Measurements from ENCODE around the gene CDIPT.
A peak's percentile ranks its signal among the peaks of the same experiment; 100 is the strongest.
"Not testable (repeated sequence)": the region's sequence is repeated elsewhere in the genome, so short reads cannot be mapped to it uniquely, and the experiment has no call there.

The CDIPT gene

DNA sequence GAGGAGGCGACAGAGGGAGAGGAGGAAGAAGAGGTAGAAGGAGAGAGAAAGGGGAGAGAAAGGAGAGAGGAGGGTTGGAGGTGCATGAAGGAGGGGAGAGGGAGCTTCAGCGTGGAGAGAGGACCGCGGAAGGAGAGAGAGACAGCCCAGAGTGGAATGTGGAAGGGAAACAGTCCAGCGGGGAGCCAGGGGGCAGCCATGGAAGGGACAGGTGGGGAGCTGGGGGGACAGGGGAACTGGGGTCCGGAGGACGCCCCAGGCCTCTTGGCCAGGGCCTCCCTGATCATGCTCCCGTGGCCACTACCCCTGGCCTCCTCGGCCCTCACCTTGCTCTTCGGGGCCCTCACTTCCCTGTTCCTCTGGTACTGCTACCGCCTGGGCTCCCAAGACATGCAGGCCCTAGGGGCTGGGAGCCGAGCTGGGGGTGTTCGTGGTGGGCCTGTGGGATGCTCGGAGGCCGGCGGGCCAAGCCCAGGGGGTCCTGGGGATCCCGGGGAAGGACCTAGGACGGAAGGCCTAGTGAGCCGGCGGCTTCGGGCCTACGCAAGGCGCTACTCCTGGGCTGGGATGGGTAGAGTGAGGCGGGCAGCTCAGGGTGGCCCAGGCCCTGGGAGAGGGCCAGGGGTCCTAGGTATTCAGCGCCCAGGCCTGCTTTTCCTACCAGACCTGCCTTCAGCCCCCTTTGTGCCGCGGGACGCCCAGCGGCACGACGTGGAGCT, 38.0 kb upstream of the CDIPT start:
- no peaks in the 10 kb centered on the region for H3K9me3 ChIP-seq (ENCODE audit: low read length)
- H3K27me3 ChIP-seq (ENCODE audit: insufficient read depth, low read length) = peaks cover 2% of the 10 kb centered on the region
- no peaks in the 10 kb centered on the region for H3K36me3 ChIP-seq (ENCODE audit: insufficient read depth, low read length)
- no peak overlapping the region for H2AFZ ChIP-seq (ENCODE audit: low read depth, low read length)
- peak overlapping the region; percentile 66 for H3K4me3 ChIP-seq (ENCODE audit: low read length)
- peaks cover 28% of the 10 kb centered on the region for H3K4me1 ChIP-seq (ENCODE audit: insufficient read depth, low read length)

DNA sequence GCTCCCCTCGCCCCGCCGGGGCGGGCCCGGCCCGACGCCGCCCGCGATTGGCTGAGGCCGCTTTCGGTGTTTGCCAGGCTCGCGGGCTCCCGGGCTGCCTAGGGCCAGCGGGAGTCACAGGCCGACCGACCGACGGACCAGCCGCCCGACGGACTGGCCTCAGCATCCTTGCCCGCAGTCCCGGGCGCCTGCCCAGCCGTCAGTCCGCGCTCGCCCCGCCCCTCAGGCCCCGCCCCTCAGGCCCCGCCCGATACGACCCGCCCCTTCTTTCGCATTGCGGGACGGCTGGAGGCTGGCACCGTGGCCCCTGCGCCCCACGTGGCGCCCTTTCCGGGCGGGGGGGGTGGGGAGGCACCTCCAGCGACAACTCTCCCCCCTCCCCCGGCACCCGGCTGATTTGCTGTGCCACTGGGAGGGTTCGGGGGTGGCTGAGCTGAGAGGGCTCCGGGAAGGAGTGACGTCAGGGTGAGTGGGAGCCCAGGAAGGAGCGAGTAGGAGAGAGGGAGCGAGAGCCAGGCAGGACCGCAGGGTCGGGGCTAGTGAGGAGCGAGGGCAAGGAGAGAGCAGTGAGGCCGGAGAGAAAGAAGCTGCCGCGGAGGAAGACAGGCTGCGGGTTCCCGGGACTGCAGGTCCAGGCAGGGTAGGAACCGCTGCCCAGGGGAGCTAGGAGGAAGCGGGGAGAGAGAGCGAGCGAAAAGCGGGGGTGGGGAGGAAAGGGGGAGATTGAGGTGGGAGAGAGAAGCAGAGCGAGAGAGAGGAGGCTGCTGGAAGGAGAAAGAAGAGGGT, 37.3 kb upstream of the CDIPT start, which contains the start of gene ASPHD1:
Gene ASPHD1, plus strand, starts transcription at position 387 of the 786 bp plus-strand sequence. CDS start 484 bp downstream, outside the sequence.
- H3K9me3 ChIP-seq (ENCODE audit: low read length) = no peaks in the 10 kb centered on the region
- H3K4me1 ChIP-seq (ENCODE audit: insufficient read depth, low read length) = peaks cover 28% of the 10 kb centered on the region
- peaks cover 2% of the 10 kb centered on the region for H3K27me3 ChIP-seq (ENCODE audit: insufficient read depth, low read length)
- H3K4me3 ChIP-seq (ENCODE audit: low read length) = peak within 1 kb of the TSS; percentile 66
- H3K36me3 ChIP-seq (ENCODE audit: insufficient read depth, low read length) = no peaks in the 10 kb centered on the region
- peak within 1 kb of the TSS; percentile 57 for H2AFZ ChIP-seq (ENCODE audit: low read depth, low read length)

DNA sequence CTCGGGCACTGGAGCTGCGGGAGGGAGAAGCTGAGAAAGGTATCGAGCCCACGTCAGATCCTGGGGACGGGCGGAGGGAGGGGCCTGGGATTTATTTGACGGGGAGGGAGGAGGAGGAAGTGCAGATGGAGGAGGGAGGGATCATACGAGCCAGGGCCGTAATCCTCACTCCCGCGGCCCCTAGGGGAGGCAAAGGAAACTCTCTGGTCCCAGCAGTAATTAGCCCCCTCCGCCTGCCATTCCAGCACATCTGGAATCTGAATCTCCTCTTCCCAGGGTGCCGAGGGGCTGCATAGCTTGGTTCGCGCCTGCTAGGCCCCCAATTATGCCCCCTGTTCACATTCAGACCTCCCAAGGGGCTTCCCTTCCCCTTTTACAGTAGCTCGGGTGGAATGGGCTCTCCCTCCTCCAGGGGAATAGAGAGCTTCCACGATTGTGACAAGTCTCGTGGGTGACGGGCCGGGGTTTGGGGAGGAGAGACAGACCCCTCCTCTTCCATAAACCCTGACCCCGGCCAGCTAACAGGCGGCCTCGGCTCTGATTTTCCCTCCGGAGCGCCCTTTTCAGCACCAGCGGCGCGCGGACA, 36.6 kb upstream of the CDIPT start, which contains the start of gene SEZ6L2:
Gene SEZ6L2, minus strand, starts transcription at position 35 of the 586 bp plus-strand sequence. CDS start 531 bp downstream, outside the sequence.
- Histone ChIP-seq H2AFZ (ENCODE audit: low read depth, low read length) (peak within 1 kb of the TSS; percentile 57), H3K9me3 (ENCODE audit: low read length) (no peaks in the 10 kb centered on the region), H3K4me3 (ENCODE audit: low read length) (peak within 1 kb of the TSS; percentile 66), H3K36me3 (ENCODE audit: insufficient read depth, low read length) (no peaks in the 10 kb centered on the region), H3K4me1 (ENCODE audit: insufficient read depth, low read length) (peaks cover 28% of the 10 kb centered on the region), H3K27me3 (ENCODE audit: insufficient read depth, low read length) (peaks cover 2% of the 10 kb centered on the region)

DNA sequence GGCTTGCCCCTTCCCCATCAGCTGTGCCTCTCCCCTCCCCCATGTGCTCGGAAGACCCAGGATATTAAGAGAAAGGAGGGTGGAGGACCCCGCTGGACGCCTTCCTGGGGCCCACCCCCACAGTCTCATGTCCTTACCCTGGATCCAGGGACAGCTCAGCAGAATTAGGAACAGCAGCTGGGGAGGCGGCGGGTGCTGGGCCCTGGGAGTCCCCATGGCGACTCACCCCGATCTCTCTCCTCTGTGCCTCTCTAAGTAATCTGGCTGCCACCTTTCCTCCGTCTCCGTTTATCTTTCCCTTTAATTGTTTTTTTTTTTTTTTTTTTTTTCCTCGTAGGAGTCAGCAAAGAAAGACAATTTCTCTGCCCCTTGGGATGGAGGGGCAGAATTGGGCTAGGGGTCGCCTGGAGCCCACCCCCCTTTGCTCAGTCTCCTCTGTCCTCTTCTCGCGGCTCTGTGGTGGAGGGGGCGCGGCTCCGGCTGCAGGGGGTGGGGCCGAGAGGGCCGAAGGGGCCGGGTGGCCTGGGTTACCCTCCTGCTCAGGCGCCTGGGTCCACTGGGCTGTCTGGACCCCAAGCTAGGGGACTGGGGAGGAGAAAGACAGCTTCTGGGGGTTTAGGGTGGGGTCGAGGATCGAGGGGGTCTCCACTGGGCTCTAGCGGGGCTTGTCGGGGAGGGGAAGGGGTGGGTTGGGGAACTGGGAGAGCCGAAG, 35.9 kb upstream of the CDIPT start:
- peak overlapping the region; percentile 66 for H3K4me3 ChIP-seq (ENCODE audit: low read length)
- H3K27me3 ChIP-seq (ENCODE audit: insufficient read depth, low read length) = peaks cover 2% of the 10 kb centered on the region
- no peaks in the 10 kb centered on the region for H3K36me3 ChIP-seq (ENCODE audit: insufficient read depth, low read length)
- peak overlapping the region; percentile 57 for H2AFZ ChIP-seq (ENCODE audit: low read depth, low read length)
- H3K9me3 ChIP-seq (ENCODE audit: low read length) = no peaks in the 10 kb centered on the region
- H3K4me1 ChIP-seq (ENCODE audit: insufficient read depth, low read length) = peaks cover 28% of the 10 kb centered on the region

DNA sequence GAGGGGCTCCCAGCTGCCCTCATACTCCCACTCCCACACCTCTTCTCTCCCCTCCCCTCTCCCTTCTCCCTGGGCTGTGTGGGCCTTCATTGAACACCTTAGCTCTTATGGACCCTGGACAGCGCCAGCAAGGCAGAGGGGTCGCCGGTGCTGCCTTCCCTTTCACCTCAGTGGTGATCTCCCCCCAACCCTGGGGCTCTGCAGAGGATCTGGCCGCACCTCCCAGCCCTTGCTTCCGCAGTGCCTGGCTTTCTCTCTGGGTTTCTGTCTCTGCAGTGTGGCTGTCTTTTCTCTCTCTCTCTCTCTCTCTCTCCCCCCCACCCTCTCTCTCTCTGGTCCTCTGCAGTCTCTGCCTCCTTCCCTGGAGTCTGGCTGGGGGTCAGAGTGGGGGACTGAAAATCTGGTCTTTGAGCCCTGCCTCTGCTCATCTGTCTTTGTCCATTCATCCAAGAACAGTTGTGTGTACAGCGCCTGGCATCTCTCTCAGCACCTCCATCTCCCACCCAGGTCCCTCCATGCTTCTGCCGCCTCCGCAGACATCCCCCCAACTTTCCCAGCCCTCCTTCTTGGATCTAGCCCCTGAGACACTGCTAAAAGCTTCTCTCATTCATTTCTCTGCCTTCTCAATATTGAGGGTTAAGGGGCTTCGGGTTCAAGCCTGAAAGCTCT, 35.2 kb upstream of the CDIPT start:
- peak overlapping the region; percentile 57 for H2AFZ ChIP-seq (ENCODE audit: low read depth, low read length)
- H3K27me3 ChIP-seq (ENCODE audit: insufficient read depth, low read length) = peaks cover 2% of the 10 kb centered on the region
- peak overlapping the region; percentile 66 for H3K4me3 ChIP-seq (ENCODE audit: low read length)
- H3K9me3 ChIP-seq (ENCODE audit: low read length) = no peaks in the 10 kb centered on the region
- H3K4me1 ChIP-seq (ENCODE audit: insufficient read depth, low read length) = peaks cover 28% of the 10 kb centered on the region
- H3K36me3 ChIP-seq (ENCODE audit: insufficient read depth, low read length) = no peaks in the 10 kb centered on the region

DNA sequence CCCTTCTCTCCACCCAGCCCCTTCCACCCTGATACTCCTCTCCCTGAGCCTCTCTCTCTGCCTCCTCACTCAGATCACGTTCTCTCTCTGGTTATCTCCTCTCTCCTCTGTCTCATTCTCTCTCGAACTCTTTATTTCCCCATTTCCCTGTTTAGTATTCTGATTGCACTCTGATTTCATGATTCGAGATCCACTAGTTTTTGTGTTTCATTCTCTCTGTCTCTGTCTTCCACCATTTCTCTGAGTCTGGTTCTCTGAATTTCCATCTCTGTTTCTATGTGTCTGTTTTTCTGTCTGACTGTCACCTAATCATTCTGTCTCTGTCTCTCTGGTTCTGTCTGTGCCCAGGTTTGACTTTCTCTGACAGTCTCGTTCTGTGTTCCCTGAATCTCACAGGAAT, 34.3 kb upstream of the CDIPT start:
- Histone ChIP-seq H3K4me1 (ENCODE audit: insufficient read depth, low read length) (peaks cover 29% of the 10 kb centered on the region), H3K36me3 (ENCODE audit: insufficient read depth, low read length) (no peaks in the 10 kb centered on the region), H3K27me3 (ENCODE audit: insufficient read depth, low read length) (peaks cover 2% of the 10 kb centered on the region), H3K4me3 (ENCODE audit: low read length) (no peak overlapping the region), H3K9me3 (ENCODE audit: low read length) (no peaks in the 10 kb centered on the region), H2AFZ (ENCODE audit: low read depth, low read length) (no peak overlapping the region)

DNA sequence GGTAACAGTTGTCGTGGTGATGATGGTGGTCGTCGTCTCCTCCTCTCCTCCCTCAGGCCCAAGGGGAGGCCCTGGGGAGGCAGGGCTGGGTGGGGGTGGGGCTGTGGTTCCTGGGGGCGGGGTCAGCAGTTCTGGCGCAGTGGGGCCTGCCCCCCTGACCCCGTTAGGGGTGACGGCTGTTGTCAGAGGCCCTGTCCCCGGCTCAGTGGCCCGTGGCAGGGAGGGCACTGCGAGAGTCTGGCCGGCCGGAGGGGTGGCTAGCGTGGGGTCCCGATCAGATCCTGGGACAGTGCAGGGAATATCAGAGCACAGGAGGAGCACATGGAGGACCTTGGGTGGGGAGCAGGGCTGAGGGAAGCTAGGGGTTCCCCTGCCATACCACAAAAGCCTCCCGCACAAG, 33.8 kb upstream of the CDIPT start:
- Histone ChIP-seq H2AFZ (ENCODE audit: low read depth, low read length) (no peak overlapping the region), H3K4me1 (ENCODE audit: insufficient read depth, low read length) (peaks cover 34% of the 10 kb centered on the region), H3K9me3 (ENCODE audit: low read length) (no peaks in the 10 kb centered on the region), H3K36me3 (ENCODE audit: insufficient read depth, low read length) (no peaks in the 10 kb centered on the region), H3K27me3 (ENCODE audit: insufficient read depth, low read length) (peaks cover 2% of the 10 kb centered on the region), H3K4me3 (ENCODE audit: low read length) (no peak overlapping the region)

DNA sequence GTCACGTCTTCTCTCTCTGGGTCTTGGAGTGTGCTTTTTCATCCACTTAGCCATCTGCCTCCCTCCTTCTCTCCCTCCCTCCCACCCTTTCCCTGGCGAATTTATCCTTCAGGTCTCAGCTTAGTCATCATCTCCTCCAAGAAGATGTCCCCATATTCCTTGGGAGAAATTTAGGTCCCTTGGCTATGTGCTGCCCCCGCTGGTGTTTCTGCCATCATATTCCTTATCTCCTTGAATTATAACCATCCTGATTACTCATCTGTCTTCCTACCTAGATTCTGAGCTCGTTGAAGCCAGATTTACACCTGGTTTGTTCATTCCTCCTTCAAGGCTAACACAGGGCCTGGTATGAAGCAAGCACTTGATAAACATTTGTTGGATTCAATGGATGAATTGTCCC, 31.3 kb upstream of the CDIPT start:
- H3K4me1 ChIP-seq (ENCODE audit: insufficient read depth, low read length) = peaks cover 29% of the 10 kb centered on the region
- H3K27me3 ChIP-seq (ENCODE audit: insufficient read depth, low read length) = no peaks in the 10 kb centered on the region
- no peak overlapping the region for H2AFZ ChIP-seq (ENCODE audit: low read depth, low read length)
- H3K9me3 ChIP-seq (ENCODE audit: low read length) = no peaks in the 10 kb centered on the region
- no peak overlapping the region for H3K4me3 ChIP-seq (ENCODE audit: low read length)
- no peaks in the 10 kb centered on the region for H3K36me3 ChIP-seq (ENCODE audit: insufficient read depth, low read length)

DNA sequence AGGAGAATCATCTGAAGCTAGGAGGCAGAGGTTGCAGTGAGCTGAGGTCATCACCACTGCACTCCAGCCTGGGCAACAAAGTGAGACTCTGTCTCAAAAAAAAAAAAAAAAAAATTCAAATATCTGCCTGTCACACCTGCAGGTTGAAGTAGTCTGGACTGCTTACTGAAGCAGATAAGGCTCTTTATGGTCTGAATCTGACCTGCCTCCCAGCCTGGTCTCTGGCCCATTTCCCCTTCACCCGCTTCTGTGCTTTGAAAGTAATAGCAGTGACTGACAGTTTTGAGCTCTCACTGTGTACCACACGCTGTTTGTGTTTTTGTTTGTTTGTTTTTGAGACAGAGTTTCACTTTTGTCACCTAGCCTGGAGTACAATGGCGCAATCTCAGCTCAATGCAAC, 30.5 kb upstream of the CDIPT start:
- Histone ChIP-seq H3K4me3 (ENCODE audit: low read length) (no peak overlapping the region), H3K27me3 (ENCODE audit: insufficient read depth, low read length) (no peaks in the 10 kb centered on the region), H3K36me3 (ENCODE audit: insufficient read depth, low read length) (peaks cover 4% of the 10 kb centered on the region), H3K4me1 (ENCODE audit: insufficient read depth, low read length) (peaks cover 26% of the 10 kb centered on the region), H2AFZ (ENCODE audit: low read depth, low read length) (no peak overlapping the region), H3K9me3 (ENCODE audit: low read length) (no peaks in the 10 kb centered on the region)

DNA sequence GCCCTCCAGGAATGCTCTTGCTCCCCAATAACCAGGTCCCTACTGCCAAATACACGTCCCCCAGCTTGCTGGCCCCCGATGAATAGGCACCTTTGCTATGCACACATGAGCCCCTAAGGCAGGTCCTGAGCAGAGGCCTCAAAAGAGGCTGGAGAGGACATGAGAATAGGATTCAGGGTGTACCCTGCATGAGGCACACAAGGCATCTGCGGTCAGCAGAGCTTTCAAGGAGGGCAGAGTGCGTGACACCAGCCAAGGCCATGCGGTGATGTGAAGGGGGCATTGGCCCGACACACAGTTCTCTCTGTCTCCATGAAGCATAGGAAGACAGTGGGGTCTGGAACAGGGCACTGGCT, 29.4 kb upstream of the CDIPT start:
- no peaks in the 10 kb centered on the region for H3K9me3 ChIP-seq (ENCODE audit: low read length)
- H3K4me3 ChIP-seq (ENCODE audit: low read length) = no peak overlapping the region
- peaks cover 4% of the 10 kb centered on the region for H3K36me3 ChIP-seq (ENCODE audit: insufficient read depth, low read length)
- H3K4me1 ChIP-seq (ENCODE audit: insufficient read depth, low read length) = peaks cover 15% of the 10 kb centered on the region
- no peak overlapping the region for H2AFZ ChIP-seq (ENCODE audit: low read depth, low read length)
- no peaks in the 10 kb centered on the region for H3K27me3 ChIP-seq (ENCODE audit: insufficient read depth, low read length)

DNA sequence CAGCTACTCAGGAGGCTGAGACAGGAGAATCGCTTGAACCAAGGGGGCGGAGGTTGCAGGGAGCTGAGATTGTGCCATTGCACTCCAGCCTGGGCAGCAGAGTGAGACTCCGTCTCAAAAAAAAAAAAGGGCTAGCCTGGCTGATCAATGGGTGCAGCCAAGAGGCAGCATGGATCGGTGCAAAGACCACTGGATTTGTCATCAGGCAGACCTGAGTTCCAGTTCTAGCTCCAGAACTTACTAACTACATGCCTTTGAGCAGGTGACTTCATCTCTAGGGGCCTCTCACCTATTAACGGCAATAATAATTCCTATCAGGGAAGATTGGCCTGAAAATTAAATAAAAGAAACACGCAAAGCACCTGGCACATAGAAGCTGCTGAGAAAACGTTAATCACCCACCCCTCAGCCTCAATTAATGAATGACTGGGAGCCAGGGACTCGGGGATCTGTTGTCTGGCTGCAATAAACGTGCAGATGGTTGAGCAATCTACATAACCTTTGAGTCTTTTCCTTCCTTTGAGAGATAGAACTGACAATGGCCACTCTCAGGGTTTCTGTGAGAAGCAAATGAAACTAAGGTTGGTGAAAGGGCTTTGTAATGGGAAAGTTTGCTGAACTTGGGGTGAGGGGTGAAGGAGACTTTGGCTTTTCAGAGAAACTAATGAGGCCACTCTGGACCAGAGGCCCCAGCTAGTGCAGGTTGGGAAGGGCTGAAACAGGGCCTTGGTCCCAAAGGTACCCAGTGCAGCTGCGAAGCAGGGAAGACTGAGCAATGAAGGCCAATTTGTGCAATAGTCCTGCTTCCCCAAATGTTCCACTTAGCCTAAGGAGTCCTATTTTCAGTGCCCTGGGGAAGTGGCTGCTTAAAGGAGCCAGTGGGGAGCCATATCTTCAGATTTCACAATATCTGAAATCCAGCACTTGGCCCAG, 28.8 kb upstream of the CDIPT start:
- Histone ChIP-seq H3K36me3 (ENCODE audit: insufficient read depth, low read length) (peaks cover 4% of the 10 kb centered on the region), H3K27me3 (ENCODE audit: insufficient read depth, low read length) (no peaks in the 10 kb centered on the region), H2AFZ (ENCODE audit: low read depth, low read length) (no peak overlapping the region), H3K4me1 (ENCODE audit: insufficient read depth, low read length) (peaks cover 12% of the 10 kb centered on the region), H3K9me3 (ENCODE audit: low read length) (no peaks in the 10 kb centered on the region), H3K4me3 (ENCODE audit: low read length) (no peak overlapping the region)

DNA sequence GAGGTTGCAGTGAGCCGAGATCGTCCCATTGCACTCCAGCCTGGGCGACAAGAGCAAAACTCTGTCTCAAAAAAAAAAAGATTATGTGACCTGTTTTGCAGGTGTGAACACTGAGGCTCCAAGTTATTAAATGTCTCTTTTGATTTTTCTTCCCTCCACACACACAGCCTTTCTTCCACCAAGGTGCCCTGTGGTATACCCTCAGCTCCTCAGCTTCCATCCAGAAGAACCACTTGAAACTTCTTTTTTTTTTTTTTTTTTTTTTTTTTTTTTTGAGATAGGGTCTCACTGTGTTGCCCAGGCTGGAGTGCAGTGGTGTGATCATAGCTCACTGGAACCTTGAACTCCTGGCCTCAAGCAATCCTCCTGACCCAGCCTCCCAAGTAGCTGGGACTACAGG, 26.3 kb upstream of the CDIPT start:
- not testable (repeated sequence) for H3K27me3 ChIP-seq (ENCODE audit: insufficient read depth, low read length); H3K4me1 ChIP-seq (ENCODE audit: insufficient read depth, low read length); H2AFZ ChIP-seq (ENCODE audit: low read depth, low read length); H3K4me3 ChIP-seq (ENCODE audit: low read length); H3K9me3 ChIP-seq (ENCODE audit: low read length)
- peaks cover 15% of the 10 kb centered on the region for H3K36me3 ChIP-seq (ENCODE audit: insufficient read depth, low read length)
